ENCODE results near the gene FPGT. TPM values are rescaled to one million over a fixed set of nuclear protein-coding genes. Genes with fewer than 3 reads are reported as not detected.

FPGT gene
- total and polyA plus RNA-seq, 2 of the 8 experiments (the other 6 are each of a cell fraction or from before 2014, with no cell fraction given): 1.3 to 4.1 TPM

DNA sequence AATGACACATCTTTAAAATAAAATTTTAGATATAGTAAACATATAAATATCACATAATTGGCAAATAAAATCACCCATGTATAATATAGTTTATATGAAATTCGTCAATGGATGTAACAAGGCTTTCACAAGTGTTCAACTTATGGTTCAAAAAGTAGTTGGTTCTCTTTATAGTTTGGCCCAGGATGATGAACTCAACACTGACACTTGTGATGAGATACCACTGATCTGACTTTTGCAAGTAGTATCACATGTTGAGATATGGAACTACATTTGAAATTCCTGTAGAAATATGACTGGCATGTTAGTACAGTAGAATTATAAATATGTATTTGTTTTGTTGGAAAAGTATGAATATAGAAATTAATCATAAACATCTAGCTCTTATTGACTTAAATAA lies 39.0 kb downstream of the FPGT start (continued):
- no peak for TF ChIP-seq CHD7 (IDR thresholded peaks at IDR 0.05; ENCODE audit: insufficient replicate concordance, low read length)
- TF ChIP-seq POLR2A (IDR thresholded peaks at IDR 0.05; ENCODE audit: control extremely low read depth in 1 of 2, low read depth in 2 of 2, low read length in 2 of 2): no peak
- TF ChIP-seq CBX8 (IDR thresholded peaks at IDR 0.05; ENCODE audit: borderline replicate concordance, low read depth, low read length): no peak
- TF ChIP-seq NRF1 (IDR thresholded peaks at IDR 0.05; ENCODE audit: low read depth, low read length): no peak
- no peak for TF ChIP-seq BACH1 (IDR thresholded peaks at IDR 0.05; ENCODE audit: low read length)

Data from H1 (cell line).